ENCODE measurements around the gene DDX50.

The DDX50 gene

GRCh38 chr10:68897336-68897741, 3.8 kb upstream of the DDX50 start:
- POLR2A ChIA-PET: no interaction called here
- CTCF ChIA-PET: interaction anchor here (0.7 to 0.9 kb wide), 3 partner anchors 77 to 101 kb away, joined by 3 to 4 read pairs (median 4); no protein-coding TSS in a partner anchor
- DNase-seq (ENCODE audit: extremely low spot score): peak; percentile 58
- TF ChIP-seq LEF1 (IDR thresholded peaks at IDR 0.05; ENCODE audit: borderline replicate concordance) (no peak), NFRKB (IDR thresholded peaks at IDR 0.05) (no peak), PKNOX1 (IDR thresholded peaks at IDR 0.05) (no peak), FOXA1 (IDR thresholded peaks at IDR 0.05) (no peak), ZNF384 (IDR thresholded peaks at IDR 0.05) (no peak), CTBP1 (IDR thresholded peaks at IDR 0.05; ENCODE audit: borderline replicate concordance) (no peak), TARDBP (IDR thresholded peaks at IDR 0.05) (no peak), BHLHE40 (IDR thresholded peaks at IDR 0.05; ENCODE audit: borderline replicate concordance) (no peak), HDGF (IDR thresholded peaks at IDR 0.05; ENCODE audit: borderline replicate concordance) (no peak), ARNT (IDR thresholded peaks at IDR 0.05) (no peak), FOXK2 (IDR thresholded peaks at IDR 0.05) (no peak), FOXM1 (IDR thresholded peaks at IDR 0.05; ENCODE audit: borderline replicate concordance) (no peak), SUZ12 (IDR thresholded peaks at IDR 0.05) (no peak), ELF4 (IDR thresholded peaks at IDR 0.05) (no peak), SP1 (IDR thresholded peaks at IDR 0.05) (no peak), L3MBTL2 (conservative IDR thresholded peaks at IDR 0.05) (no peak)

- DNase-seq (ENCODE audit: extremely low spot score): no peak
- TF ChIP-seq L3MBTL2 (conservative IDR thresholded peaks at IDR 0.05) (no peak), SP1 (IDR thresholded peaks at IDR 0.05) (no peak), ARNT (IDR thresholded peaks at IDR 0.05) (no peak), LEF1 (IDR thresholded peaks at IDR 0.05; ENCODE audit: borderline replicate concordance) (no peak), FOXA1 (IDR thresholded peaks at IDR 0.05) (no peak), SUZ12 (IDR thresholded peaks at IDR 0.05) (no peak), FOXK2 (IDR thresholded peaks at IDR 0.05) (no peak), ELF4 (IDR thresholded peaks at IDR 0.05) (no peak), ZNF384 (IDR thresholded peaks at IDR 0.05) (no peak), TARDBP (IDR thresholded peaks at IDR 0.05) (no peak), FOXM1 (IDR thresholded peaks at IDR 0.05; ENCODE audit: borderline replicate concordance) (no peak), NFRKB (IDR thresholded peaks at IDR 0.05) (no peak), BHLHE40 (IDR thresholded peaks at IDR 0.05; ENCODE audit: borderline replicate concordance) (no peak), PKNOX1 (IDR thresholded peaks at IDR 0.05) (no peak), CTBP1 (IDR thresholded peaks at IDR 0.05; ENCODE audit: borderline replicate concordance) (no peak), HDGF (IDR thresholded peaks at IDR 0.05; ENCODE audit: borderline replicate concordance) (no peak)
- CTCF ChIA-PET: no interaction called here
- POLR2A ChIA-PET: interaction anchor here (0.9 to 2.0 kb wide), 3 partner anchors 57 to 128 kb away, joined by 3 to 9 read pairs (median 3); partner anchors contain the start of genes DDX21 and STOX1
Measured at GRCh38 chr10:68899186-68899745, 1.8 kb upstream of the DDX50 start.

GRCh38 chr10:68900427-68901104, 549 bp upstream of the DDX50 start:
- peak; percentile 65 for DNase-seq (ENCODE audit: extremely low spot score)
- POLR2A ChIA-PET: interaction anchor here (0.6 to 2.0 kb wide), 15 partner anchors 12 to 206 kb away, joined by 3 to 9 read pairs (median 3); partner anchors contain the start of genes CCAR1, DDX21 and STOX1
- TF ChIP-seq CTBP1 (IDR thresholded peaks at IDR 0.05; ENCODE audit: borderline replicate concordance) (0 out of 2 replicates have a peak, but pooled peaks have one; percentile 28), ARNT (IDR thresholded peaks at IDR 0.05) (no peak), LEF1 (IDR thresholded peaks at IDR 0.05; ENCODE audit: borderline replicate concordance) (no peak), ELF4 (IDR thresholded peaks at IDR 0.05) (peak; percentile 43; the same call in 1 of the 2 replicates), FOXK2 (IDR thresholded peaks at IDR 0.05) (no peak), PKNOX1 (IDR thresholded peaks at IDR 0.05) (0 out of 2 replicates have a peak, but pooled peaks have one; percentile 8), FOXA1 (IDR thresholded peaks at IDR 0.05) (no peak), FOXM1 (IDR thresholded peaks at IDR 0.05; ENCODE audit: borderline replicate concordance) (no peak), L3MBTL2 (conservative IDR thresholded peaks at IDR 0.05) (peak; percentile 99)
- CTCF ChIA-PET: no interaction called here

GRCh38 chr10:68902382-68902781, 1.3 kb downstream of the DDX50 start:
- POLR2A ChIA-PET: no interaction called here

More at GRCh38 chr10:68902382-68902781, 1.3 kb downstream of the DDX50 start:
- no peak for DNase-seq (ENCODE audit: extremely low spot score)
- CTCF ChIA-PET: no interaction called here
- TF ChIP-seq ELF4 (IDR thresholded peaks at IDR 0.05) (no peak), FOXA1 (IDR thresholded peaks at IDR 0.05) (no peak), SP1 (IDR thresholded peaks at IDR 0.05) (no peak), CTBP1 (IDR thresholded peaks at IDR 0.05; ENCODE audit: borderline replicate concordance) (no peak), SUZ12 (IDR thresholded peaks at IDR 0.05) (no peak), TARDBP (IDR thresholded peaks at IDR 0.05) (no peak), HDGF (IDR thresholded peaks at IDR 0.05; ENCODE audit: borderline replicate concordance) (no peak), LEF1 (IDR thresholded peaks at IDR 0.05; ENCODE audit: borderline replicate concordance) (no peak), FOXM1 (IDR thresholded peaks at IDR 0.05; ENCODE audit: borderline replicate concordance) (no peak), ZNF384 (IDR thresholded peaks at IDR 0.05) (no peak), PKNOX1 (IDR thresholded peaks at IDR 0.05) (no peak), ARNT (IDR thresholded peaks at IDR 0.05) (no peak), L3MBTL2 (conservative IDR thresholded peaks at IDR 0.05) (no peak), FOXK2 (IDR thresholded peaks at IDR 0.05) (no peak), BHLHE40 (IDR thresholded peaks at IDR 0.05; ENCODE audit: borderline replicate concordance) (no peak), NFRKB (IDR thresholded peaks at IDR 0.05) (no peak)

All from HEK293T (cell line).